Measurements from ENCODE around the gene TERT.
"Not testable (repeated sequence)": the region's sequence is repeated elsewhere in the genome, so short reads cannot be mapped to it uniquely, and the experiment has no call there.

The TERT gene

DNA sequence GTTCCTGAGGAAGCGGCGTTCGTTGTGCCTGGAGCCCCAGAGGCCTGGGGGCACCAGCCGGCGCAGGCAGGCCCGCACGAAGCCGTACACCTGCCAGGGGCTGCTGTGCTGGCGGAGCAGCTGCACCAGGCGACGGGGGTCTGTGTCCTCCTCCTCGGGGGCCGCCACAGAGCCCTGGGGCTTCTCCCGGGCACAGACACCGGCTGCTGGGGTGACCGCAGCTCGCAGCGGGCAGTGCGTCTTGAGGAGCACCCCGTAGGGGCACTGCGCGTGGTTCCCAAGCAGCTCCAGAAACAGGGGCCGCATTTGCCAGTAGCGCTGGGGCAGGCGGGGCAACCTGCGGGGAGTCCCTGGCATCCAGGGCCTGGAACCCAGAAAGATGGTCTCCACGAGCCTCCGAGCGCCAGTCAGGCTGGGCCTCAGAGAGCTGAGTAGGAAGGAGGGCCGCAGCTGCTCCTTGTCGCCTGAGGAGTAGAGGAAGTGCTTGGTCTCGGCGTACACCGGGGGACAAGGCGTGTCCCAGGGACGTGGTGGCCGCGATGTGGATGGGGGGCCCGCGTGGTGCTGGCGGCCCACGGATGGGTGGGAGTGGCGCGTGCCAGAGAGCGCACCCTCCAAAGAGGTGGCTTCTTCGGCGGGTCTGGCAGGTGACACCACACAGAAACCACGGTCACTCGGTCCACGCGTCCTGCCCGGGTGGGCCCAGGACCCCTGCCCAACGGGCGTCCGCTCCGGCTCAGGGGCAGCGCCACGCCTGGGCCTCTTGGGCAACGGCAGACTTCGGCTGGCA lies 1.3 kb downstream of the TERT start:
- FAIRE-seq, result no peak

DNA sequence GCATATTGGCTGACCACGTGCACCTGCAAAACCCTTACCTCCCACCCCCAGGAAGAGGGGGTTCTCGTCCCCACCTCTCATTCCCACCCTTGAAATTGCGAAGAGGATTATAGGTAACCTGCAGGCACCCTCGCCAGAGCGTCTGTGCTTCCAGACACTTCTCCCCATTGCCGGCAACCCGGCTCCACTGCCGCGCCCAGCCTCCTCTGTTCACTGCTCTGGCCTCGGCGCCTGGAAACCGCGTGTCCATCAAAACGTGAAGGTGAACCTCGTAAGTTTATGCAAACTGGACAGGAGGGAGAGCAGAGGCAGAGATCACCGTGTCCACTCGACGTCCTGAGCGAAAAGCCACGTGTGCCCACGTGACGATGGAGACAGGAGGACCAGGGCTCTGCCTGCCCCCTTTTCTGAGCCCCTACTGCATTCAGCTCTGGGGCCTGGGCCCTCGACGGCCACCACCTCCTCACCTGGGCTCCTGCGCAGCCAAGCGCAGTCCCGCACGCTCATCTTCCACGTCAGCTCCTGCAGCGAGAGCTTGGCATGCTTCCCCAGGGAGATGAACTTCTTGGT lies 1.9 kb downstream of the TERT start:
- FAIRE-seq, result no peak

DNA sequence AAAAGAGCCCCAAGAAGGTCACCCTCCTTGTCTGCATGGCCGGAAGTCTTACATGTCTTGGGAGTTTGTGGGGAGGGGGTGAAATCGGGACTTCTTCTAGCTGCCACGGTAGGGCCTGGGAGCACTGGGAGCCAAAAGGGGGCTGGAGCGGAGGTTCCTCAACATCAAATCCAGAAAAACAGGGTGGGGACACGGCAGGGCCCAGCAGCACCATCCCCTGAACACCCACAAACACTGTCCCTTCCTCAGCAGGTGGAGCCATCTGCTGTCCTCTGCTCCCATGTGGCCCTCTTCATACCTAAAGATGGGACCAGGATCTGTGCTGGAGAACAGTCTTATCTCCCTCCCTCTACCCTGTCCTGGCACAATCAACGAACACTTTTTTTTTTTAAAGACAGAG lies 2.7 kb downstream of the TERT start:
- FAIRE-seq, result no peak

DNA sequence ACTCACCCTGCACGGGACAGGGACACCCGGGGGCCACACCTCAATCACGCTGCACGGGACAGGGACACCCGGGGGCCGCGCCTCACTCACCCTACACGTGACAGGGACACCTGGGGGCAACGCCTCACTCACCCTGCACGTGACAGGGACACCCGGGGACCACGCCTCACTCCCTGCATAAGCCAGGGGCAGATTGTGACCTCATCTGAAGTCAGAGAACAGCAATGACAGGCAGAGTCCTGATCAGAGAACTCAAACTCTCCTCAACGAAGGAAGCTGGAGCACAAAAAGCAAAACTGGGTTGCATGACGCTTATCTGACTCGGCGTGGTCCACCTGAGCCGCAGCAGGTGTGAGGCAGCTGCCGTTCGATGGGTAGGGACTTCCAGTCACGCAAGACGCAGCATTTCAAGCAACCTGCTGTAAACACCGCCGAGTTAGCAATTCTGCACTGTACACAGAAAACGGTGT lies 3.2 kb downstream of the TERT start:
- FAIRE-seq, result no peak

DNA sequence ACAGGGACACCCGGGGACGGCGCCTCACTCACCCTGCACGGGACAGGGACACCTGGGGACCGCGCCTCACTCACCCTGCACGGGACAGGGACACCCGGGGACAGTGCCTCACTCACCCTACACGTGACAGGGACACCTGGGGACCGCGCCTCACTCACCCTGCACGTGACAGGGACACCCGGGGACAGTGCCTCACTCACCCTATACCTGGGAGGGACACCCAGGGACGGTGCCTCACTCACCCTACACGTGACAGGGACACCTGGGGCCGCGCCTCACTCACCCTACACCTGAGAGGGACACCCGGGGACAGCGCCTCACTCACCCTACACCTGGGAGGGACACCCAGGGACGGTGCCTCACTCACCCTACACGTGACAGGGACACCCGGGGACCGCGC lies 3.9 kb downstream of the TERT start:
- not testable (repeated sequence) for FAIRE-seq

GRCh38 chr5:1289559-1289958 lies 5.3 kb downstream of the TERT start:
- not testable (repeated sequence) for FAIRE-seq

GRCh38 chr5:1288439-1289335 lies 6.2 kb downstream of the TERT start:
- no peak for FAIRE-seq

DNA sequence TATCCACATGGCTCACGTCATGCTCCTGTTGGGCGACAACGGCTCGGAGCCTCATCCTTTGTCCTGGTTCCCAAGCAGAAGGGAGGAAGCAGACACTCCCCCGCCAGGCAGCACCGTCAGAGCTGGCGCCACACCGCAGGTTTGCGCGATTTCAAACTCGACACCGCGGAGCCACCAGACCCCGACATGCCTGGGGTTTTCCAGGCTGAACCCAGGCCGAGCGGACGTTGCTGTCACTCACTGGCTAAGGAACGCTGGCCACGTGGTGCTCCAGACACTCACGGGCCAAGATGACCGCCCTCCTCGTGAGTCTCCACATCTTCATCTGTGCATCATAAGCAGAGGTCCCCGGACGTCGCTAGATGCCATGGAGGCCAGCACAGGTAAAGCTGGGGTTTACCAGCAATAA lies 9.0 kb downstream of the TERT start:
- FAIRE-seq, result no peak

DNA sequence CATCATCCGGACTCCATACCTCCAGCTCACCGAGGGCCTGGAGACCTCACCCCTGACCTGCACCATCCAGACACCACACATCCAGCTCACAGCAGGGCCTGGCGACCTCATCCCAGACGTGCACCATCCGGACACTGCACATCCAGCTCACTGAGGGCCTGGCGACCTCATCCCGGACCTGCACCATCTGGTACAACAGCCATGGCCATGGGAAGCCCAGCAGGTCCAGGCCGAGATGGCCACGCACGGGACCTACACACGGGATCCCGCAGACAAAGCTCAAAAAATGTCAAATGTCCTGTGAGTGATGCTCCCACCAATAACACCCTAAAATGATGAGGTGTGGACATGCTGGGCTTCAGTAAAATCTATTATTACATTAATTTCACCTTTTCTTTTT lies 9.7 kb downstream of the TERT start:
- FAIRE-seq, result no peak

- not testable (repeated sequence) for FAIRE-seq
Measured at GRCh38 chr5:1284336-1284970, 10.4 kb downstream of the TERT start.

DNA sequence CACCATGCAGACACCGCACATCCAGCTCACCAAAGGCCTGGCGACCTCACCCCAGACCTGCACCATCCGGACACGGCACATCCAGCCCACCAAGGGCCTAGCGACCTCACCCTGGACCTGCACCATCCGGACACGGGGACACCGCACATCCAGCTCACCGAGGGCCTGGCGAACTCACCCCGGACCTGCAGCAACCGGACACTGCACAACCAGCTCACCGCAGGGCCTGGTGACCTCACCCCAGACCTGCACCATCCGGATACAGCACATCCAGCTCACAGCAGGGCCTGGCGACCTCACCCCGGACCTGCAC lies 11.2 kb downstream of the TERT start:
- not testable (repeated sequence) for FAIRE-seq

GRCh38 chr5:1282993-1283728 lies 11.7 kb downstream of the TERT start:
- FAIRE-seq, result not testable (repeated sequence)

DNA sequence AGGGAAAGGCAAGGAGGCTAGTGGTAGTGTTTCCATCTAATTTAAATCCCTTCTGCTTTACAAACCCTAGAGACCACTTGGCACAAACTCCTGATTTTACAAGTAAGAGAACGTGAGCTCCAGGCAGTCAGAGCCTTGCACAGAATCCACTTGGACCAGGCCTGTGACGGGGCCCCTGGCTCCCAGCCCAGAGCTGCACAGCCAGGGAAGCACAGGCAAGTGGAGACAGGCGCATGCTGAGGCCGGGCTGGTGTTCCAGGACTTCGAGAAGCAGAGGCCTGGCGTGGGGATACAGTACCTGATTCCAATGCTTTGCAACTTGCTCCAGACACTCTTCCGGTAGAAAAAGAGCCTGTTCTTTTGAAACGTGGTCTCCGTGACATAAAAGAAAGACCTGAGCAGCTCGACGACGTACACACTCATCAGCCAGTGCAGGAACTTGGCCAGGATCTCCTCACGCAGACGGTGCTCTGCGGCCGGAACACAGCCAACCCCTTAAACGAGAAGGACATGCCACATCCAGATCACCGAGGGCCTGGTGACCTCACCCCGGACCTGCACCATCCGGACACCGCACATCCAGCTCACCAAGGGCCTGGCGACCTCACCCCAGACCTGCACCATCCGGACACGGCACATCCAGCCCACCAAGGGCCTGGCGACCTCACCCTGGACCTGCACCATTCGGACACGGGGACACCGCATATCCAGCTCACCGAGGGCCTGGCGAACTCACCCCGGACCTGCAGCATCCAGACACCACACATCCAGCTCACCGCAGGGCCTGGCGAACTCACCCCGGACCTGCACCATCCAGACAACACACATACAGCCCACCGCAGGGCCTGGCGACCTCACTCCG lies 12.5 kb downstream of the TERT start:
- FAIRE-seq, result no peak

GRCh38 chr5:1281038-1281882 lies 13.6 kb downstream of the TERT start:
- no peak for FAIRE-seq

- no peak for FAIRE-seq
Measured at GRCh38 chr5:1280177-1281037, 14.5 kb downstream of the TERT start.

GRCh38 chr5:1279443-1280151 lies 15.3 kb downstream of the TERT start:
- no peak for FAIRE-seq

- FAIRE-seq, result no peak
Measured at GRCh38 chr5:1278656-1279442, 16.0 kb downstream of the TERT start.

GRCh38 chr5:1278216-1278615 lies 16.7 kb downstream of the TERT start:
- FAIRE-seq, result no peak

Data from TTC549 (cell line).